Nephron progenitor cell (in vitro differentiated cells): ENCODE data around the gene AIF1L.

Experiments
- DNase-seq: peaks from one replicate; pipeline ENCODE4 v3.0.0; 2021
- H3K27ac Mint-ChIP-seq: 2 replicates; pipeline ENCODE4 v1.8.0; 2021; ENCODE audit warnings: mild to moderate bottlenecking, moderate library complexity, mixed read lengths
- H3K27me3 Mint-ChIP-seq: 2 replicates; pipeline ENCODE4 v1.8.0; 2021; ENCODE audit warnings: mild to moderate bottlenecking, low read depth, mixed read lengths; ENCODE audit not compliant: poor library complexity
- H3K36me3 Mint-ChIP-seq: 2 replicates; pipeline ENCODE4 v1.8.0; 2021; ENCODE audit warnings: low read depth, mixed read lengths
- H3K4me1 Mint-ChIP-seq: 2 replicates; pipeline ENCODE4 v1.8.0; 2021; ENCODE audit warnings: mixed read lengths
- H3K4me3 Mint-ChIP-seq: 2 replicates; pipeline ENCODE4 v1.8.0; 2021; ENCODE audit warnings: mild to moderate bottlenecking, moderate library complexity, mixed read lengths
- H3K9me3 Mint-ChIP-seq: 2 replicates; pipeline ENCODE4 v1.8.0; 2021; ENCODE audit warnings: mild to moderate bottlenecking, moderate library complexity, mixed read lengths
- CTCF ChIP-seq: fragments of 200-600 bp; sonication (generic); IDR thresholded peaks from 2 replicates; pipeline ENCODE4 v1.5.0; 2021; ENCODE audit warnings: antibody characterized with exemption

AIF1L gene

GRCh38 chr9:131165523-131165922, 69.2 kb downstream of the AIF1L start:
- peak overlapping the region; percentile 16 for H3K27ac Mint-ChIP-seq
- no peaks in the 10 kb centered on the region for H3K9me3 Mint-ChIP-seq
- no peaks in the 10 kb centered on the region for H3K4me1 Mint-ChIP-seq
- no peak for DNase-seq
- H3K36me3 Mint-ChIP-seq: peaks cover 48% of the 10 kb centered on the region
- no peak for TF ChIP-seq CTCF
- no peaks in the 10 kb centered on the region for H3K27me3 Mint-ChIP-seq
- no peak overlapping the region for H3K4me3 Mint-ChIP-seq

GRCh38 chr9:131167146-131167692, 70.9 kb downstream of the AIF1L start:
- Mint-ChIP-seq H3K27me3 (no peaks in the 10 kb centered on the region), H3K4me1 (no peaks in the 10 kb centered on the region), H3K9me3 (no peaks in the 10 kb centered on the region), H3K4me3 (no peak overlapping the region), H3K36me3 (peaks cover 56% of the 10 kb centered on the region), H3K27ac (no peak overlapping the region)
- no peak for DNase-seq
- TF ChIP-seq CTCF: no peak

GRCh38 chr9:131167936-131168335, 71.6 kb downstream of the AIF1L start:
- TF ChIP-seq CTCF: no peak
- H3K9me3 Mint-ChIP-seq: no peaks in the 10 kb centered on the region
- peaks cover 59% of the 10 kb centered on the region for H3K36me3 Mint-ChIP-seq
- DNase-seq: no peak
- H3K27me3 Mint-ChIP-seq: no peaks in the 10 kb centered on the region
- H3K4me1 Mint-ChIP-seq: no peaks in the 10 kb centered on the region
- H3K27ac Mint-ChIP-seq: no peak overlapping the region
- no peak overlapping the region for H3K4me3 Mint-ChIP-seq

- Mint-ChIP-seq H3K4me3 (no peak overlapping the region), H3K9me3 (no peaks in the 10 kb centered on the region), H3K27ac (peak overlapping the region; percentile 55), H3K27me3 (no peaks in the 10 kb centered on the region), H3K4me1 (no peaks in the 10 kb centered on the region), H3K36me3 (peaks cover 56% of the 10 kb centered on the region)
- DNase-seq: no peak
- no peak for TF ChIP-seq CTCF
These were observed 73.4 kb downstream of the AIF1L start for GRCh38 chr9:131169563-131170240.
